Measurements from ENCODE around the gene PSMB1.

PSMB1 gene

GRCh38 chr6:170552765-170553533 is at the start of gene PSMB1:
PSMB1 (minus strand) TSS chr6:170553307; CDS start chr6:170553242, 65 bp downstream.
- DNase-seq, result peak; percentile 72

DNA sequence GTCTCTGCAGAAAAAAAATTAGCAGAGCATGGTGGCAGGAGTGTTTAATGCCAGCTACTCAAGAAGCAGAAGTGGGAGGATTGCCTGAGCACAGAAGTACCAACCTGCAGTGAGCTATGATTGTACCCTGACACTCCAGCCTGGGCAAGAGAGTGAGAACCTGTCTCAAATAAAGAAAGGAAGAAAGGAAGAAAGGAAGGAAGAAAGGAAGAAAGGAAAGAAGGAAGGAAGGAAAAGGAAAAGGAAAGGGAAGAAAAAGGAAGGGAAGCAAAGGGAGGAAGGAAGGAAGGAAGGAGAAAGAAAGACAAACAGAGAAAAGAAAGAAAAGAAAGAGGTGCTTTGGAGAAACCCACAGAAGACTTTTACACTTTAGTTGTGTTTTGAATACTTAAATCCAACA is 44.2 kb upstream of the PSMB1 start:
- no peak for DNase-seq

DNA sequence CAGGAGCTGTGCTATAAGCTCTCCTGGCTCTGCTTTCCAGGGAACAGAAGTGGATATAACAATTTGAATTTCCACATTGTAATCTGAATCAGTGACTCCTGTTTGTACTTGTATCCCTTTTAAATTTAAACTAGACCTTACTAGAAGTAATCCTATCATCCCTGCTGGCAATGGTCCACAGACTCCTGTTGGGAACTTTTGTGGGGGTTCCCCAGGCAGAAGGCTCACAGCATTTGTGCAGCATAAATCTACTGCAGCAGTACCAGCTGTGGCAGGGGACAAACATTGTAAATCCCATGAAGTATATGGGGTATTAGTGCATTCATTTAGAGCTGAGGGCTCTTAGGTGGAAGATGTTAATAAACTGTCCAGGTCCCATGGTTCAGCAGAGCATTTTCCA is 43.3 kb upstream of the PSMB1 start:
- no peak for DNase-seq

DNA sequence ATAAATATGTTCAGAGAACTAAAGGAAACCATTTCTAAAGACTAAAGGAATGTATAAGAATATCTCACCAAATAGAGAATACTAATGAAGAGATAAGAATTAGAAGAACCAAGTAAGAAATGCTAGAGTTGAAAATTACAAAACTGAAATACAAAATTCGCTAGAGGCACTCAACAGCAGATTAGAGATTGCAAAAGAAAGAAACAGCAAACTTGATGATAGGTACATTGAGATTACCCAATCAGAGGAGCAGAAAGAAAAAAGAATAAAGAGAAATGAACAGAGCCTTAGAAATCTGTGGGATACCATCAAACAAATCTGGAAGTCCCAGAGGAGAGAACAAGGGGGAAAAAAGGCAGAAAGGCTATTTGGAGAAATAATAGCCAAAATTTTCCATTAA is 37.6 kb upstream of the PSMB1 start:
- DNase-seq, result no peak

DNA sequence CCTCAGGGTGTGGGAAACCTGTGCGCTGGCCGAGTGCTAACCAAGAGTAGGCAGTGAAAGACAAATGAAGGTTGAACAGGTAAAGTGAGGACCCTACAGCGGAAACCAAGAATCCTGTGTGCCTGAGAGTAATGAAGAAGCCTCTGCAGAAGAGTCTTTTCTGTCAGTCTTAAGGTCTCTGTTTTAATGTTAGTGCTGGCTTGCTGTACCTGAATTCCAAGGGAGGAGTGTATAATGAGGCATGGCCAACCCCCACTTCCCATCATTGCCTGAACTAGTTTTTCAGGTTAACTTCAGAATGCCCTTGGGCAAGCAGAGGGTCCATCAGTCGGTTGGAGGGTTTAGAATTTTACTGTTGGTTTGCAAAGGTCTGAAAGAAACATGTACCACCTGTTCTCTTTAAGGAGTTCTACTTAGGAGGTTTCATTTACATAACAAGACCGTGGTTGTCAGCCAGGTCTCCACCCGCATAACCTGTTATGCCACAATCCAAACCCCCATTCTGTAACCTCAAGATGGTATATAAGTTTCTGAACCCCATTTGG is 31.9 kb upstream of the PSMB1 start:
- DNase-seq, result peak; percentile 37

DNA sequence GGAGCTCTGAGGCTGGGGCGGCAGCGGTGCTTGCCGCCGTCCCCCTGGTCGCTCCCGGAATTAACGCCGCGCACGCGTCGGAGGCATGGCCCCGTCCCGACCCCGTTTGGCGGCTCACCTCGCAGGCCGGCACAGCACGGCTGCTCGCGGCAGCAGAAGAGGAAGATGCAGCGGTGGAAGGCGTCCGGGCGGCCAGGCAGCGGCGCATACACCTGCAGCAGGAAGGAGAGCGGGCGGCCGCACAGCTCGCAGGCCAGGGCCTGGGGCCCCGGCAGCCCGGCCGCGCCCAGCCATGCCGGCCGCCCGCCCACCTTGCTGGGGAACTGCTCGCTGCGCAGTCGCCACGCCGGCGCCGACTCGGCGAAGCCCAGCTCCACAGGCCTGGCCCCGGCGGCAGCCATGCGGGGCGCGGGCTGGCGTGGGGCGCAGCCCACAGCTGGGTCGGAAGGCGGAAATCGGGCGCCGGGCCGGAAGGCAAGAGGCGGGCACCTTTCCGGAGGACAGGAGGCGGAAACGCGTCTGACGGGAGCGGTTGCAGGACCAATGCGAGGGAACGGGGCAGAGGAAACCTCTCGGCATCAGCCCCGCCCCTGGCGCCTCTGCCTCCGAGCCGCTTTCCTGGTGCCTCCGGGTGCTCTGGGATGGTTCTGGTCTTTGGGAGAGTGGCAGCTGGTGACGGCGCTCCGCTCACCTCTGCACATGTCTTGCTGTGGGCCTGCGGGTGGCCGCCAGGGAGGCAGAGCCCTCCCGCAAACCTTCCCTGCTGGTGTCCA is 31.3 kb upstream of the PSMB1 start, which contains the start of gene PDCD2:
Gene PDCD2, minus strand, starts transcription at position 457 of the 773 bp plus-strand sequence. Its CDS starts 56 bp downstream, at position 401.
- DNase-seq, result peak; percentile 74

DNA sequence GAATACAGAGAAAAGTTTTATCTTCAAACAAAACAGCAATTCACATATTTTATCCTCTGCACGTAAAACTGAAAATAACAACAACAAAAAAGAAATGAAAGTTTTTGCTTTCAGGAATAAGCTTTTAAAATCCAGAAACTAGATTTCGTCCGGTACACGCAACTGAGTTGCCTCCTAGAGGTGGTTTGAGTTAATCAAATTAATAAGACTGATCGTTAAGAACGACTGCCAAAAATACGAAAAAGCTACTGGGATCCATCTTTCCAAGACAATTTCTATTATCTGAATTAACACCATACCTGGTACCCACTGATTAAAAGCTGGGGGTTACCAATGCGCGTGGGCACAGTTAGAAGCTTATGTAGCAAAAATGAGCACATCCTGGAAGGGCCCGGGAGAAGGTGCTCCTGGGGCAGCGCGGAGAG is 30.7 kb upstream of the PSMB1 start:
- no peak for DNase-seq

- no peak for DNase-seq
Observed at GRCh38 chr6:170578909-170579308, 25.8 kb upstream of the PSMB1 start.

- DNase-seq, result no peak
Observed at GRCh38 chr6:170575250-170575649, 22.1 kb upstream of the PSMB1 start.

- DNase-seq, result no peak
Observed at GRCh38 chr6:170572704-170573466, 19.8 kb upstream of the PSMB1 start.

DNA sequence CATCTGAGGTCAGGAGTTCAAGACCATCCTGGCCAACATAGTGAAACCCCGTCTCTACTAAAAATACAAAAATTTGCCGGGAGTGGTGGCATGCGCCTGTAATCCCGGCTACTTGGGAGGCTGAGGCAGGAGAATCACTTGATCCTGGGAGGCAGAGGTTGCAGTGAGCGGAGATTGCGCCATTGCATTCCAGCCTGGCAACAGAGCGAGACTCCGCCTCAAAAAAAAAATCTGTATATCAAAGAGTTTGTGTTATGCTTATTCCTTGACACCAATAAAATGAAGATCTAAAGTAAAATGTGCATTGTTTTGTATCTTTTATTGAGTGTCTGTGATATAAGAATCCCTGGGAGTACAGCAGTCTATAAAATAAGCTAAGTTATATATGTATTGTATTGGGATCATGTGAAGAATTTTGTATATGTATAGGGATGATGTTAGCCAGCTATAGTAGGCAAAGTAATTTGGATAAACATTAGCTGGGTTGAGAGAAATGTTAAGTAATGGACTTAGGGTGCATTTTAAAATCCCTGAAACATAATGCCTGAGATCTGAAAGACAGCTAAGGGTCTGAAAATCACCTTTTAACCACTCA is 11.9 kb upstream of the PSMB1 start:
- DNase-seq, result no peak

GRCh38 chr6:170561555-170561954 is 8.4 kb upstream of the PSMB1 start:
- no peak for DNase-seq

- no peak for DNase-seq
Observed at GRCh38 chr6:170555305-170555704, 2.2 kb upstream of the PSMB1 start.

DNA sequence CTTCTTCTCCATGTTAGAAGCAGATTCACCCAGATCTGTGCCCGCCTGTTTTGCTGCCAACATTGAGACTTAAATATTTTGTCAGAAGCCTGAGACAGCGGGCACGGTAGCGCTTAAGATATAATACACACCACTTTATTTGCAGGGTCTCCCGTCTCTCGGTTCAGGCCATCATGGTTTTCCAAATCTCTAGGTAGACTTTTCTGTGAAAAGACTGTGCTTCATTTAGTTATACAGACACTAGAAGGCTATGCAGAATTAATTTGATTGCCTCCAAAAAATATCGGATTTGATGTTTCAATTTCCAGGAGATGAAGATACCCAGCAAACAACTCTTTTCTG is 1.7 kb upstream of the PSMB1 start:
- no peak for DNase-seq

DNA sequence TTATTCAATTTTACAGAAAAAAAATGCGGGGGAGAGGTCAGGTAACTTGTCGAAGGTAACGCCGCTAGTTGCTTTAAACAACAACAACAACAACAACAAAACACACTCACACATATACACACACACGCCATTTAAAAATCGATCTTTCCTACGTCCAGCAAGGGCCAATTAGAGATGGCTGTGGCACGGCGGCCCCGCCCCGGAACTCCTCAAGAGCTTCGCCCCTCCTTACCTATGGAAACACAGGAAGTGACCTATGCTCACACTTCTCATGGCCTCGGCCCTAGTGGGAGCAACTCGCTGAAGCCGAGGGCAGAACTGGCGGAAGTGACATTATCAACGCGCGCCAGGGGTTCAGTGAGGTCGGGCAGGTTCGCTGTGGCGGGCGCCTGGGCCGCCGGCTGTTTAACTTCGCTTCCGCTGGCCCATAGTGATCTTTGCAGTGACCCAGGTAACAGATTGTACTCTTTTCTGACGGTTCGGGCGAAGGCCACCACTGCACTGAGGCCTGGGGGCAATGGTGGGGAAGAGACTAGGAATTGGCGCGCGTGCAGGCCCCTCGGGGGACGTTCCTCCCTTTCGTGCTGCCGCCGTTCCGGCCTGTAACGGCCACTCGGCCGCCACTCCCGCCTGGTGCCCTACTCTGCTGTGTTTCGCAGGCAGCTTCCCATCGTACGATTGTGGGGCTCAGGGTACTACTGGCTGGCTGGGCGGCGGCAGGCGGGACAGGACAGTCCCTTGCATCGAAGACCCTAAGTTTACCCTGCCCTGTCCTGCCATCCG is 1.1 kb upstream of the PSMB1 start, which contains the start of gene TBP:
Gene TBP, plus strand, starts transcription at position 357 of the 783 bp plus-strand sequence. CDS start 2,661 bp downstream, outside the sequence.
- peak; percentile 87 for DNase-seq

- DNase-seq, result peak; percentile 67
Observed at GRCh38 chr6:170553534-170554012, 466 bp upstream of the PSMB1 start.

GRCh38 chr6:170545405-170545804 is 7.7 kb downstream of the PSMB1 start:
- DNase-seq, result peak; percentile 89

GRCh38 chr6:170542031-170542719 is 10.9 kb downstream of the PSMB1 start:
- DNase-seq, result no peak

DNA sequence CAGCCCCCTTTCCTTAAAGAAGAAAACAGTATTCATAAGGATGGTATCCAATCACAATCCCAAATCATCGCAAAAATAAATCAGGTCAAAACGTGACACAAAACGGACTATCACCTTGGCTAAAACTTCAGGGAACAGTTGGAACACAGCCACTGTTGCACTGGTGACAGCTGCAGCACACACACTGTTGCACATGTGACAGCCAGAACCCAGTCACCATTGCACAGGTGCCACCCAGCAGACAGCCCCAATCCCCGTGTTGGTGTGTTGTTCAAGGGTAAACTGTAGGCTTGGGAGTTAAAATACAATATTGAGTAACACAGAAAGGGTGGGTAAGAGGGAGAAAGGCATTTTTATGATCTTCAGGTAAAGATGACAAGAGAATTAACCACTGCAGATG is 15.8 kb downstream of the PSMB1 start:
- DNase-seq, result no peak

DNA sequence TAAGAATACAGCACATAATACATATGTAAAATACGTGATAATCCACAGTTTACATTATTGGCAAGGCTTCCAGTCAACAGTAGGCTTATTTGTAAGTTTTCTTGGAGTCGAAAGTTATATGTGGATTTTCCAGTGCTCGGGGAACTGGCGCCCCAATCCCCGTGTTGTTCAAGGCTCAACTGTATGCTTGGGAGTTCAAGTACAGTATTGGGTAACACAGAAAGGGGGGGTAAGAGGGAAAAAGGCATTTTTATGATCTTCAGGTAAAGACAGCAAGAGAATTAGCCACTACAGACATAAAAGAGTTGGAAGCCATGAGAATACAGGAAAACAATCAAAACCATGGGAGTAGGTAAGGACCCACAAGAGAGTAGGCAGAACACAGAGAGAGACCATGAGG is 16.4 kb downstream of the PSMB1 start:
- DNase-seq, result no peak

- DNase-seq, result no peak
Observed at GRCh38 chr6:170535004-170535403, 18.1 kb downstream of the PSMB1 start.

Measured in NCI-H510A treated with DMSO at 0.1 percent for 48 hours (cell line).